K562 (cell line): Measurements from ENCODE around the gene SPDYE17. TPM values are rescaled to one million over a fixed set of nuclear protein-coding genes. Genes with fewer than 3 reads are reported as not detected.
"Not testable (repeated sequence)": the region's sequence is repeated elsewhere in the genome, so short reads cannot be mapped to it uniquely, and the experiment has no call there.

ENCODE experiments used
- ATAC-seq: fragments of 200-7000 bp; cut with Tn5 transposase; 3 replicates; pipeline ENCODE4 v1.9.1; 2020; ENCODE audit warnings: moderate library complexity
- BruUV-seq: library from RNA; stranded (reverse); fragments of 400-500 nt; replicated peaks from 2 replicates; lab custom pipeline; 2021; lab: Mats Ljungman, UMichigan
- CTCF ChIA-PET: fragments of 300-600 bp; formaldehyde crosslinking; extraction: SDS; loops from one replicate; lab custom pipeline; 2021; ENCODE audit warnings: low intra/inter-chr PET ratio; lab: Yijun Ruan, JAX
- POLR2A ChIA-PET: fragments of 300-600, 350-650 bp; sonication (Branson Sonifier 250); formaldehyde crosslinking; extraction: SDS; loops from one replicate; lab custom pipeline; 2021; ENCODE audit warnings: antibody characterized with exemption, inconsistent platforms; lab: Yijun Ruan, JAX
- DNase-seq, 4 experiments: peaks; one replicate each; pipeline versions ENCODE4 v3.0.0 to v3.0.0-alpha.2; 2011 to 2018; ENCODE audit warnings: low spot score in 3 of 4, mixed read lengths in 3 of 4; ENCODE audit errors: extremely low read depth in 1 of 4
- FAIRE-seq: peaks from 2 replicates; lab custom pipeline; 2011; peaks lifted over from hg19 to GRCh38; lab: Jason Lieb, UNC
- H2AFZ ChIP-seq: 2 replicates; pipeline ENCODE4 v1.6.0; 2011; ENCODE audit warnings: low read depth, low read length, control low read depth, inconsistent platforms
- H3K27ac ChIP-seq: fragments of 200-600 bp; 3 replicates; pipeline ENCODE4 v1.8.0; 2011; ENCODE audit warnings: low read depth, mild to moderate bottlenecking, control low read depth, inconsistent platforms, low read length, moderate library complexity, mixed read lengths; ENCODE audit errors: extremely low read depth
- H3K27me3 ChIP-seq, 2 experiments: fragments of 300-600 bp in 1 of 2; 2 replicates in 1 of 2; 3 replicates in 1 of 2; pipeline versions ENCODE4 v1.6.0 to v1.8.0; 2011; ENCODE audit warnings: inconsistent platforms in 2 of 2, low read length in 2 of 2, mild to moderate bottlenecking in 1 of 2, mixed read lengths in 1 of 2, moderate library complexity in 1 of 2; ENCODE audit not compliant: control insufficient read depth in 2 of 2, insufficient read depth in 2 of 2
- H3K36me3 ChIP-seq: fragments of 300-600 bp; 3 replicates; pipeline ENCODE4 v1.8.0; 2011; ENCODE audit warnings: mild to moderate bottlenecking, low read length, inconsistent platforms; ENCODE audit not compliant: control insufficient read depth, insufficient read depth
- H3K4me1 ChIP-seq, 2 experiments: fragments of 200-600 bp in 1 of 2; replicated peaks in 1 of 2; 2 replicates in 1 of 2; 3 replicates in 1 of 2; pipeline versions ENCODE4 v1.5.1 to v1.8.0; 2011; ENCODE audit warnings: inconsistent platforms in 2 of 2, low read length in 2 of 2, mild to moderate bottlenecking in 1 of 2, mixed read lengths in 1 of 2, moderate library complexity in 1 of 2; ENCODE audit not compliant: control insufficient read depth in 2 of 2, insufficient read depth in 2 of 2
- H3K4me2 ChIP-seq: 2 replicates; pipeline ENCODE4 v1.6.1; 2011; ENCODE audit warnings: low read length, control low read depth, inconsistent platforms, mixed read lengths; ENCODE audit not compliant: insufficient read depth
- H3K4me3 ChIP-seq: fragments of 200-600 bp; sonication (generic), shearing (Covaris generic); 2 replicates; pipeline ENCODE4 v1.5.1; 2016; ENCODE audit warnings: control low read depth, inconsistent platforms
- H3K79me2 ChIP-seq: fragments of 200-600 bp; 3 replicates; pipeline ENCODE4 v1.8.0; 2011; ENCODE audit warnings: low read length, inconsistent platforms; ENCODE audit not compliant: control insufficient read depth, insufficient read depth
- H3K9ac ChIP-seq, 2 experiments: 2 replicates each; pipeline versions ENCODE4 v1.6.0 to v1.6.1; 2011; ENCODE audit warnings: low read depth in 2 of 2, low read length in 2 of 2, control low read depth in 1 of 2, inconsistent platforms in 1 of 2, mild to moderate bottlenecking in 1 of 2, mixed read lengths in 1 of 2; ENCODE audit not compliant: insufficient read depth in 1 of 2
- H3K9me1 ChIP-seq: one replicate; pipeline ENCODE4 v1.6.0; 2011; ENCODE audit warnings: inconsistent platforms, mild to moderate bottlenecking, low read length, moderate library complexity; ENCODE audit not compliant: control insufficient read depth, insufficient read depth
- H3K9me3 ChIP-seq: replicated peaks from 2 replicates; pipeline ENCODE4 v1.5.1; 2011; ENCODE audit warnings: low read depth, low read length, inconsistent platforms; ENCODE audit not compliant: control insufficient read depth, insufficient read depth
- H4K20me1 ChIP-seq: replicated peaks from 2 replicates; pipeline ENCODE4 v1.6.1; 2011; ENCODE audit warnings: low read length, inconsistent platforms, mixed read lengths; ENCODE audit not compliant: control insufficient read depth, insufficient read depth
- whole genome bisulfite sequencing: fragments of 100-300 bp; shearing (Covaris generic); methylation state at CpG from one replicate; pipeline ENCODE4 v1.1.6; 2016; ENCODE audit warnings: low coverage, mixed read lengths; ENCODE audit not compliant: insufficient coverage; ENCODE audit errors: missing lambda C conversion rate; 5-methylcytosine and 5-hydroxymethylcytosine counted together
- in situ Hi-C: fragments of 300-500 bp; cut with MboI; formaldehyde crosslinking; loops from 4 replicates; pipeline ENCODE4 v1.15.0; 2018; ENCODE audit warnings: inconsistent platforms, mixed read lengths
- intact Hi-C: fragments of 100-400 bp; cut with micrococcal nuclease; formaldehyde crosslinking; loops from 2 replicates; pipeline ENCODE4 v1.14.2; 2022
- polyA plus RNA-seq, 8 experiments: library from polyadenylated mRNA; depleted of rRNA in 4 of 8; stranded (reverse) in 5 of 8; unstranded in 3 of 8; fragments of >200 nt; fragmentation: Nextera tagmentation in 2 of 8; fragmentation: Illumina TruSeq in 1 of 8; extraction: Ambion mirVana in 2 of 8; extraction: Trizol in 1 of 8; gene quantifications; 2 replicates each; pipeline versions ENCODE4 v1.2.1 to v1.2.3, GENCODE V29; 2011 to 2014; ENCODE audit warnings: inconsistent platforms in 1 of 8, missing spikeins in 1 of 8
- total RNA-seq, 7 experiments: library from RNA; depleted of rRNA in 6 of 7; stranded (reverse); fragments of >200 nt in 6 of 7; fragmentation: Illumina TruSeq in 2 of 7; extraction: Trizol in 2 of 7; gene quantifications; 2 replicates each; pipeline versions ENCODE4 v1.2.1 to v1.2.3, GENCODE V29; 2011 to 2021; ENCODE audit warnings: low replicate concordance in 1 of 7

SPDYE17 gene
- total and polyA plus RNA-seq, 9 of the 15 experiments (the other 6 are each of a cell fraction or from before 2014, with no cell fraction given), result not detected

GRCh38 chr7:76983937-76984783, 48.0 kb downstream of the SPDYE17 start:
- H2AFZ ChIP-seq, intact Hi-C loops, in situ Hi-C loops, H3K79me2 ChIP-seq, H3K9me1 ChIP-seq, H3K27ac ChIP-seq, H3K4me2 ChIP-seq, H3K9ac ChIP-seq, POLR2A ChIA-PET, ATAC-seq, H3K36me3 ChIP-seq, H3K4me3 ChIP-seq, CTCF ChIA-PET, H4K20me1 ChIP-seq, H3K27me3 ChIP-seq, BruUV-seq, H3K4me1 ChIP-seq, DNase-seq, H3K9me3 ChIP-seq: not testable (repeated sequence)
- peak; percentile 29 for FAIRE-seq
- WGBS, result 66% methylated on average over 4 of the region's 19 CpGs

GRCh38 chr7:76983333-76983732, 48.8 kb downstream of the SPDYE17 start:
- POLR2A ChIA-PET, H4K20me1 ChIP-seq, H3K36me3 ChIP-seq, H3K9me1 ChIP-seq, H3K79me2 ChIP-seq, intact Hi-C loops, DNase-seq, H3K9me3 ChIP-seq, H3K9ac ChIP-seq, in situ Hi-C loops, ATAC-seq, FAIRE-seq, H2AFZ ChIP-seq, H3K4me1 ChIP-seq, CTCF ChIA-PET, BruUV-seq, H3K4me3 ChIP-seq, H3K27ac ChIP-seq, H3K27me3 ChIP-seq, H3K4me2 ChIP-seq: not testable (repeated sequence)
- no CpG with 5 or more reads among the region's 5 CpGs for WGBS

GRCh38 chr7:76982501-76982900, 49.7 kb downstream of the SPDYE17 start:
- H3K36me3 ChIP-seq, H3K4me1 ChIP-seq, H3K79me2 ChIP-seq, H3K9ac ChIP-seq, H3K27me3 ChIP-seq, DNase-seq, H3K27ac ChIP-seq, FAIRE-seq, H3K9me3 ChIP-seq, CTCF ChIA-PET, H4K20me1 ChIP-seq, H3K4me3 ChIP-seq, in situ Hi-C loops, H2AFZ ChIP-seq, intact Hi-C loops, ATAC-seq, H3K4me2 ChIP-seq, H3K9me1 ChIP-seq, POLR2A ChIA-PET, BruUV-seq: not testable (repeated sequence)
- WGBS, result no CpG with 5 or more reads among the region's 10 CpGs
